ENCODE results near the gene PTPN1. TPM values are rescaled to one million over a fixed set of nuclear protein-coding genes. Genes with fewer than 3 reads are reported as not detected.

PTPN1 gene
- total and polyA plus RNA-seq, 2 of the 13 experiments (the other 11 are each of a cell fraction or from before 2014, with no cell fraction given): 17.7 to 37.2 TPM

GRCh38 chr20:50628332-50628731, 118.1 kb downstream of the PTPN1 start (continued):
- TF ChIP-seq ZBTB33 (CRISPR knock-in tag; IDR thresholded peaks at IDR 0.05): no peak
- peak; percentile 38 for TF ChIP-seq CTCF (CRISPR knock-in tag; IDR thresholded peaks at IDR 0.05)
- TF ChIP-seq REXO4 (CRISPR knock-in tag; IDR thresholded peaks at IDR 0.05; ENCODE audit: borderline replicate concordance): no peak
- TF ChIP-seq AKNA (CRISPR knock-in tag; IDR thresholded peaks at IDR 0.05; ENCODE audit: borderline replicate concordance): no peak
- TF ChIP-seq ZNF331 (CRISPR knock-in tag; IDR thresholded peaks at IDR 0.05): no peak
- TF ChIP-seq GLI4 (CRISPR knock-in tag; IDR thresholded peaks at IDR 0.05; ENCODE audit: borderline replicate concordance): no peak
- TF ChIP-seq PLSCR1 (CRISPR knock-in tag; IDR thresholded peaks at IDR 0.05; ENCODE audit: borderline replicate concordance): no peak
- TF ChIP-seq NCOA5 (CRISPR knock-in tag; IDR thresholded peaks at IDR 0.05): no peak
- no peak for TF ChIP-seq TIGD3 (CRISPR knock-in tag; IDR thresholded peaks at IDR 0.05; ENCODE audit: borderline replicate concordance)
- TF ChIP-seq HNF1B (CRISPR knock-in tag; IDR thresholded peaks at IDR 0.05): no peak
- peak; percentile 31; the same call in 1 of the 2 replicates for TF ChIP-seq SAP130 (CRISPR knock-in tag; IDR thresholded peaks at IDR 0.05; ENCODE audit: low read depth)
- TF ChIP-seq SRSF1 (optimal IDR thresholded peaks at IDR 0.05; ENCODE audit: low read depth, low read length): peak; percentile 37
- no peak for TF ChIP-seq ZBTB7A (CRISPR knock-in tag; IDR thresholded peaks at IDR 0.05)
- TF ChIP-seq ZNF577 (CRISPR knock-in tag; IDR thresholded peaks at IDR 0.05; ENCODE audit: borderline replicate concordance, low read depth): no peak
- TF ChIP-seq DNMT1 (CRISPR knock-in tag; IDR thresholded peaks at IDR 0.05): peak; percentile 49; the same call in 1 of the 2 replicates
- no peak for TF ChIP-seq ZNF670 (CRISPR knock-in tag; IDR thresholded peaks at IDR 0.05; ENCODE audit: borderline replicate concordance)
